Stimulated activated CD8-positive, alpha-beta memory T cell treated with anti-CD3 and anti-CD28 coated beads, Interleukin-7, amount 100 ng/mL, for 4 hours (primary cell): Measurements from ENCODE around the gene P2RX1.
"Not testable (repeated sequence)": the region's sequence is repeated elsewhere in the genome, so short reads cannot be mapped to it uniquely, and the experiment has no call there.

Experiments
- DNase-seq, 2 donors: peaks; one replicate each; pipeline ENCODE4 v3.0.0-alpha.2; 2020; ENCODE audit warnings: low read depth in 2 of 2

The P2RX1 gene

DNA sequence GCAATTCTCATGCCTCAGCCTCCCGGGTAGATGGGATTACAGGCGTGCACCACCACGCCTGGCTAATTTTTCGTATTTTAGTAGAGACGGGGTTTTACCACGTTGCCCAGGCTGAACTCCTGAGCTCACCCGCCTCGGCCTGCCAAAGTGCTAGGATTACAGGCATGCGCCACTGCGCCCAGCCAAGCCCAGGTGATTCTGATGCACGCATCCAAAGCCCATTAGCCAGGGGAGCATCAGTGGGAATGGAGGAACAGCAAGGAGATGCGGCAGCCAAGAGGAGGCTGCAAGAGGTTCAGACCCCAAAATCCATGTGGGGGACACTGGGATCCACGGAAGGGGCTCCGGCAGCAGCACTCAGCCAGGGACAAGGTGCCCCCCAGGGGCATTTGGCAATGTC is 35.9 kb upstream of the P2RX1 start:
- no peak for DNase-seq

DNA sequence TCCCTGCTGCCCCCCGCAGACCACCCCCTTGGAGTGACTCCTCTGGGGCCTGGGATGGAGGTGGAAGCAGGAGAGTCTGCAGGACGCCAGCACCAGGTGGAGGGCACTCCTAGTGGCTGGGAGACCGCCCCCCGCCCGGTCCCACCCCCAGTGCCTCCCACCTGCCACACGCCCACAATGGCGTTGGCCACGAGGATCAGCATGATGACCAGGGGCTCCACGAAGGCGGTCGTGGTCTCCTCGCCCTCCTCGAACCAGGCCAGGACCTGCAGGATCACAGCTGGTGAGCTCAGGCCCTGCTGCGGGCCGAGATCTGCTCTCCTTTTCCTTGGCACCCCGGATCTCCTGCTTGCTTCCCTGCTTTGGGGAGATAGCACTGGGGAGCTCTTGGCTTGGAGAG is 35.2 kb upstream of the P2RX1 start:
- no peak for DNase-seq

DNA sequence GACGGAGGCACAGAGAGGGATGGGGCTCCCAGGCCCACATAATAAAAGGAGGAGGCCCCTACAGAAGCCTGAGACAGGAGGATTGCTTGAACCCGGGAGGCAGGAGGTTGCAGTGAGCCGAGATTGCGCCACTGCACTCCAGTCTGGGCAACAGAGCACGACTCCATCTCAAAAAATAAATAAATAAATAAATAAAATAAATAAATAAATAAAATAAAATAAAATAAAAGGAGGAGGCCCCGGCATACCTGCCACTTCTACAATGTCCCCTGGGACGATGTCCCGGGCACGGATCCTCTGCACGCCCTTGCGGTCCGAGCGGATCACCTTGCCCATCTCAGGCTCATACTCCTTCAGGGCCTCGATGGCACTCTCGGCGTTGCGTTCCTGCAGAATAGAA is 34.7 kb upstream of the P2RX1 start:
- DNase-seq = no peak

DNA sequence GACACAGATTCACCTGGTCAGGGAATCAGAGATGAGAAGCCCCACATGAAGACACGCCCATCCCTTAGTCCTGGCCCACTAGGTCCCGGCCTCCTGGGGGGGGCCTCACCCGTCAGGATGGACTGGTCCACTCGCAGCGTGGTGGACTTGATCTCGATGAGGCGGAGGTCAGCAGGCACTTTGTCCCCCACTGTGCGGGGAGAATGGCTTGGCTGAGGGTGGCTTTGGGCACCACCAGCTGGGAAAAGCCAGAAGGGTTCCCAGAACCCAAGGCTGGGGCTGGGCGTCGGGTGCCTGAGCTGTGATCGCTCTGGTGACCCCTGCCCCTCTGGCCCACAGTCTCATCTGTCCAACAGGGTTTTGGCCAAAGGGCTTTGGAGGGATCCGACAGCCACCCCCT is 34.3 kb upstream of the P2RX1 start:
- no peak for DNase-seq

DNA sequence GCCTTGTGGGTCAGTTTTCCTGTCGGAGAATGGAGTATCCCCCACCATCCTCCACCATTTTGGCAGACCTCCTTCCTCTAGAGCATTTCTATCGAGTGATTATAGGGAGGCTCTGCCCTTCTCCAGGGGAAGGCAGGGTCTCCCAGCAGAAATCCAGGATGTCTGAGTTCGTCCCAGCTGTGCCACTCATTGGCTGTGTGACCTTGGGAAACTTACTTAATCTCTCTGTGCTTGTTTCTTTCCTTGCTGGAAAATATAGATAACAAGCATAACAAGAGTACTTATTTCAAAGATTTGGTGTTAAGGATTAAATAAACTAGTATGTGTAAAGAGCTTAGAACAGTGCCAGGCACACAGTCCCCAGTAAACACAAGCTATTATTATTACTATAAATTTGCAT is 33.2 kb upstream of the P2RX1 start:
- DNase-seq = no peak

DNA sequence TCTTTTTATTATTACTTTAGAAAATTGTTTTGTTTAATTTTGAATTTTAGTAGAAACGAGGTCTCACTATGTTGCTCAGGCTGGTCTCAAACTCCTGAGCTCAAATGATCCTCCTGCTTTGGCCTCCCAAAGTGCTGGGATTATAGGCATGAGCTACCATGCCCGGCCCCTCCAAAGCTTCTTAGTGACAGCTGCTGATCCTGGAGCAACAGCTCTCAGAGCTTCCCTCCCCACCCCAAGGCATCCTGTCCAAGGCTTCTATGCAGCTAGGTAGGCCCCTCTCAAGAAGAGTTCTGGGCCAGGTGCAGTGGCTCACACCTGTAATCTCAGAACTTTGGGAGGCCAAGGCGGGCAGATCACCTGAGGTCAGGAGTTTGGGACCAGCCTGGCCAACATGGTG is 32.3 kb upstream of the P2RX1 start:
- DNase-seq = not testable (repeated sequence)

DNA sequence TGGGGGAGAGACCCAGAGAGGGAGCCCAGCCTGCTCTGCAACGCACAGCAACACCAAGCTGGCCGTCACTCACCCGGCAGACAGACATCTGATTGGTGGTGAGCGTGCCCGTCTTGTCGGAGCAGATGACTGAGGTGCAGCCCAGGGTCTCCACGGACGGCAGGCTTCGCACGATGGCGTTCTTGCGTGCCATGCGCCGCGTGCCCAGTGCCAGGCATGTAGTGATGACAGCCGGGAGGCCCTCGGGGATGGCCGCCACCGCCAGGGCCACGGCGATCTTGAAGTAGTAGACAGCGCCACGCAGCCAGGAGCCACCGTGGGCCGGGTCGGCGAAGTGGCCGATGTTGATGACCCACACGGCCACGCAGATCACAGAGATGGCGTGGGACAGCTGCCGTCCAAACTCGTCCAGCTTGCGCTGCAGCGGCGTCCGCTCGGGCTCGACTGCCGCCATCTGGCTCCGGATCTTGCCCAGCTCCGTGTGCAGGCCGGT is 31.1 kb upstream of the P2RX1 start:
- no peak for DNase-seq

DNA sequence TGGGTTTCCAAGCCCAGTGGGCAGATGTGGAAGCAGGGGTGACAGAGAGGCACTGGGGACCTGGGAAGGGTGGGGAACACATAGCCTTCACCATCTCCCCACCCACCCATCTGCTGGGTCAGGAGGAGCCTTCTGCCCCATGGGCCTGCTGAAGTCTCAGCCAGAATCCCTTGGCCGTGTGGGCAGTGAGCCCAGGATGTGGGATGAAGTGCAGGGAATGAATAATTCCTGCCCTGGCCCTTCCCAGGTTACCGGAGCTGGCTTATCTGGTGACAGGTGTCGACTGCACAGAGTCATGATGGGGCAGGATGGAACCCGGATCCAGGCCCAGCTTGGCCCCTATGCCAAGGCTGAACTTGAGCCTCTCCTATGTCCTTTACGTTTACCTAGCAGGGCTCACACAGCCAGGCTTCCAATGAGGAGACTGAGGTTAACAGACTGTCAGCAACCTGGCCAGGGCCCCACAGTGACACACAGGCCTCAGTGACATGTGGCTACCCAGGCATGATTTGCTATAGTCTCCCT is 30.5 kb upstream of the P2RX1 start:
- DNase-seq = no peak

DNA sequence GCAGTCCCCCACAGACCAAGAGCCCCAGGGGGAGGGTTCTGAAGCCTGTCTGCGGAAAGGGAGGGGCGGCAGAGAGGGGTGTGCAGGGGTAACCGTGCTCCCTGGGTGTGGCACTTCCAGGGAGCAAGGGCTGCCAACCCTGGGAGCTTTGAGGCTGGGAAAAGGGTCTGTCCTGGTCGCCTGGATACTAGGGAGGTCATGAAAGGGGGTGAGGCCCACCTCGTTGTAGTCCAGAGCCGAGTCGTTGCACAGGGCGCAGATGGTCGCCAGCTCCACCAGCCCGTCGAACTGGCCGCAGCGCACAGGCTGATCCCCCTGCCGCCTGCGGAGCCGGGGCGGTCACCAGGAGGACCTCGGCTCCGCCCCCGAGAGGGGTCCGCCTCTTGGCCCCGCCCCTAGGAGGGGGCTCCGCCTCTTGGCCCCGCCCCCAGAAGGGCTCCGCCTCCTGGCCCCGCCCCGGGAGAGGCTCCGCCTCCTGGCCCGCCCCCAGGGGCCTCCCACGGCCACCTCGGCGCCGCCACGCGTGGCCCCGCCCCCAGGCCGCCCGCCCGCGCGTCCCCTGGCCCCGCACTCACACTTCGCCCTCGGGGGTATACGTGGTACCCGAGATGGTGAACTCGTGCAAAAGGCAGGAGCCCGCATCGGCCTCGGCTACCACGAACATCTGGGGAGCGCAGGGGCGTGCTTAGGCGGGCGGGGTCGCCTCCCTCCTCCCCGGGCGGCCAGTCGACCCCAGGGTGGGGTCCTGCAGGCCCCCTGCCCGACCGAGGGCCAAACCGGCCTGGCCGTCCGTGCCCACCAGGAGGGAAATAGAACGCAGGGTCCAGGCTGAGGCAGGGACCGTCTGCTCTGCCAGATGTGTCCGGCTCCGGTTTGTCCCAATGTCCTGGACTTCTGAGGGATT is 28.5 kb upstream of the P2RX1 start:
- DNase-seq = no peak

DNA sequence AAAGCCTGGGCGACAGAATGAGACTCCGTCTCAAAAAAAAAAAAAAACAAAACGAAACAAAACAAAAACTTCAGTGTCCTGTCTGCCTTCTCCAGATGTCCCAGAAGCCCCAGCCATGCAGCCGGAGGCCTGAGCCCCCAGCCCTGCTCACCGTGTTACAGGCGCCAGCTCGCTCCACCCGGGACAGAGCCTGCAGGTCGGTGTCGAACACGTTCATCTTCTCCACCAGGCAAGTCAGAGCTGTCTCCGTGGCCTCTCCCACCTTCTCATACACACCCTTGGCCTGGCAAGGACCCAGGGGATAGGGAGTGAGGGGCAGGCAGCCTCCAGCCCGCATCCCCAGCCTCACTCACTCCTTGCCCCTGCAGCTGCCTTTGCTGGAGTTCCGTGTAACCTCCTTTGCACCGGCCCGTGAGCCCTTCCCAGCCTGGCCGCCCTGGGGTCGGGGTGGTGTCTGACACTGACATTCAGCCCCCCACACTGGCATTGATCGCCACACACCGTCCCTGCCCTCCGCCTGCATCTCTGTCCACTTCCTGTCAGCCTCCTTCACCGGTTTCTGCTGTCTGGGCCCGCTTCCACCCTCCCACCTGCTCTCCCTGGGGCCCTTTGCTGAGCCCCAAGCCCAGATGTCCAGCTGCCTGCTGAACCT is 27.1 kb upstream of the P2RX1 start:
- no peak for DNase-seq

DNA sequence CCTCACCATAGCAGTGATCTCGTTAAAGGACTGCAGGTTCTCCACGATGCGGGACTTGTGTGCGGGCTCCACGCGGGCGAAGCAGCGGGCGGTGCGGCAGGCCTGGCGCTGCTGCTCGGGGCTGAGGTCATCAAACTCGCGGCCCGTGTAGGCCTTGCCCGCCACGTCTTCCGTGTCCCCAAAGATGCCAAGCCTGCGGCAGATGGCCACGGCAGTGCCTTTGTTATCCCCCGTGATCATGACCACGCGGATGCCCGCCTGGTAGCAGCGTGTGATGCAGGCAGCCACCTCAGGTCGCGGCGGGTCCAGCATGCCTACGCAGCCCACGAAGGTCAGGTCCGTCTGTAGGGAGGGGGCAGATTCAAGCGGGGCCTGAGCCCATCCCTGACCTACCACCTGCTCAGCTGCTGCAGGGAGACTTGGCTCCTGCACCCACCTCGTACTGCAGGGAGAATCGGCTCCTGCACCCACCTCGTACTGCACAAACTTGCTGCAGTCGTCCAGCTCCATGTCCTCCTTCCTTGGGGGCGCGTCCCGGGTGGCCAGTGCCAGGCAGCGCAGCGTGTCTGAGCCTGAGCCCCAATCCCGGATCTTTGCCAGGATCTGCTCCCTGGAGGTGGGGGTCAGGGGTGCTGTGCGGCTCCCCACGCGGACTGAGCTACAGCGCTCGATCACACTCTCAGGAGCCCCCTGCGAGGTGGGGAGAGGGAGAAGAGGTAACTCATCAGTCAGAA is 24.9 kb upstream of the P2RX1 start:
- no peak for DNase-seq

DNA sequence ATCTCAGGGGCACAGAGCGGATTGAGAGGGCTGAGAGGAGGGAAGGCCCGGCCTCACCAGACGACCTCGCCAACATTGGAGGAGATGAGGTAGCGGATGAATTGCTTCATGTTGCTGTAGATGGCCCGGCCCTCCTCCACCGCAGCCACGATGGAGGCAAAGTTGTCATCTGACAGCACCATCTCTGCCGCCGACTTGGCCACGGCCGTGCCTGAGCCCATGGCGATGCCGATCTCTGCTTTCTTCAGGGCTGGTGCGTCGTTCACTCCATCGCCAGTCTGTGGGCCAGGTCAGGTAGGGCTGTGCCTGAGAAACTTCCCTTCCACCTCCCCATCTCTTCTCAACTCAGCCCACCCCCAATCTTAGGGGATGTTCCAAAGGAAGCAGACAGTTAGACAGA is 21.1 kb upstream of the P2RX1 start:
- no peak for DNase-seq

DNA sequence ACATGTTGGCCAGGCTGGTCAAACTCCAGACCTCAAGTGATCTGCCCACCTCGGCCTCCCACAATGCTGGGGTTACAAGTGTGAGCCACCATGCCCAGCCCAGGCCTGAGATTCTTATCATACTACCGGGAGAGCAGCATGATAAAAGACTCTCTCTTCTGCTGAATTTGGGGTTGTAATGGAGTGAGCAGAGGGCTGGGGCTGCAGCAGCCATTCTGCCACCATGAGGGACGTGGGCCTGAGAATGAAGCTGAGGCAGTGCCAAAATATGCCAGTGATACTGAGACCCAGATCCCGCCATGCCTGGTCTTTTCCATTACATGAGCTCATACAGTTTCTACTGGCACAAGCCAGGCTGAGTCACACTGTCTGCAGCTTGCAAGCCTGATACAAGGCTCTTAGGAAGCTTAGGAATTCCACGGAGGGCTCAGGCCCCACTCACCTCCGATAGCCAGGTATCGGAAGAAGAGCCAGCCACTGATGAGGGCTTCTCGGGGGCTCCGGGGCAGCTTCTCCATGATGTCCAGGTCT is 19.6 kb upstream of the P2RX1 start:
- no peak for DNase-seq

DNA sequence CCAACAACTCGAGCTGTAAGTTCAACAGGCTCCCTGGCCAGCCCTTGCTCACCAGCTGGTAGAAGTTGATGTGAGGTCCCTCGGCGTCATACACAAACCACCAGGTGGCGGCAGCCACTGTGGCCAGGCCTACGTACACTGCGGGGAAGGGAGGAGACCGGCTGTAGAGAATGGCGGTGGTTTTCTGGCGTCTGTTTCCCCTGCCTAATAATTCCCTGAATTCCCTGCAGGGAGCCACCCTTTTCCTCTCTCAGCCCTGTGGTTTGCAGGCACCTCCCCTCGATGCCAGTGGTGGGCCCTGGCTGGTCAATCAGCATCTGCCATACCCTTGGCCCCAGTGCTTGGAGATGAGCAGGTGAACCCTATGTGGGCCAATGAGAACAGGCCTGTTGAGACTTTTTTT is 18.9 kb upstream of the P2RX1 start:
- no peak for DNase-seq

DNA sequence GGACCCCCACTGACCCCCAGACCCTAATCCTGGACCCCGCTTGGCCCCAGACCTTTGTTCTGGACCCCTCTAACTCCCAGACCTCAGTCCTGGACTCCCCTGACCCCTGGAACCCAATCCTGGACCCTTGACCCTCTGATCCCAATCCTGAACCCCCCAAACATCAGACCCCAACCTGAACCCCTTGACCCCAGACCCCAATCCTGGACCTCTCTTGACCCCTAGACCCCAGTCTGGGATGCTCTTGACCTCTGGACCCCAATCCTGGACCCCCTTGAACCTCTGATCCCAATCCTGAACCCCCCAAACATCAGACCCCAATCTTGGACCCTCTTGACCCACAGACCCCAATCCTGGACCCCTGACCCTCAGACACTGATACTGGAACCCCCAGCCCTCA is 13.5 kb upstream of the P2RX1 start:
- DNase-seq = no peak

DNA sequence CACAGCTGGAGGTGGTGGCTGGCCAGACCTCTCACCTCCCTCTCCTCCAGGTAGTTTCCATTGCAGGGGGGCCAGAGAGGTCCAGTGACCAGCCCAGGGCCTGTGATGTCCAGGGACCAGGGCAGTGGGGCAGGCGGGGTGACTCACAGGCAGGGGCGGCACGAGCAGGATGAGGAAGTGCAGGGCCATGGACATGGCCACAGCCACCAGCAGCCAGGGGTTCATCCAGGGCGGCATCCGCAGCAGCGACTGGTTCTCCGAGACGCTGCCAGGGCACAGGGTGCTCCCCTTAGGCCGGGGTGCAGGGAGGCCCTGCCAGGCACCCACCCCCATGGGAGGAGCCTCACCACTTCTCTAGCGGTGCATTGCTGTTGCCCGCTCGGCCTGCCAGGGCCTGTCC is 12.9 kb upstream of the P2RX1 start:
- DNase-seq = no peak

DNA sequence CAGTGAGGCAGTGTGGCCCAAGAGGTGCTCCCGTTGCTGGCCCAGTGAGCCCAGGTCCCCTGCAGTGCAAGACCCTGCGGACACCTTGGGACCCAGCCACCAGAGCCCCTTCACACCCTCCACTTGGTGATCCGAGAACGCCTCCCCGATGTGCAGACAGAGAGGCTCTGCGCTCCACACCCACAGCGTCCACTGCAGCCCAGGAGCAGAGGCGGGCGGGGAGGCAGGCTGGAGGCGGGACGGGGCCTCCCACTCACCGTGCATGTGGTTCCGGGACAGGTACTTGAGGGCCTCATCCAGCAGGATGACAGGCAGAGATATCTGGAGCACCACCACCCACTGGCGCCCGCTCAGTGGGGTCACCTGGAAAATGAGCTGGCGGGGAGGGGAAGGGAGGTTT is 12.1 kb upstream of the P2RX1 start:
- DNase-seq = no peak

DNA sequence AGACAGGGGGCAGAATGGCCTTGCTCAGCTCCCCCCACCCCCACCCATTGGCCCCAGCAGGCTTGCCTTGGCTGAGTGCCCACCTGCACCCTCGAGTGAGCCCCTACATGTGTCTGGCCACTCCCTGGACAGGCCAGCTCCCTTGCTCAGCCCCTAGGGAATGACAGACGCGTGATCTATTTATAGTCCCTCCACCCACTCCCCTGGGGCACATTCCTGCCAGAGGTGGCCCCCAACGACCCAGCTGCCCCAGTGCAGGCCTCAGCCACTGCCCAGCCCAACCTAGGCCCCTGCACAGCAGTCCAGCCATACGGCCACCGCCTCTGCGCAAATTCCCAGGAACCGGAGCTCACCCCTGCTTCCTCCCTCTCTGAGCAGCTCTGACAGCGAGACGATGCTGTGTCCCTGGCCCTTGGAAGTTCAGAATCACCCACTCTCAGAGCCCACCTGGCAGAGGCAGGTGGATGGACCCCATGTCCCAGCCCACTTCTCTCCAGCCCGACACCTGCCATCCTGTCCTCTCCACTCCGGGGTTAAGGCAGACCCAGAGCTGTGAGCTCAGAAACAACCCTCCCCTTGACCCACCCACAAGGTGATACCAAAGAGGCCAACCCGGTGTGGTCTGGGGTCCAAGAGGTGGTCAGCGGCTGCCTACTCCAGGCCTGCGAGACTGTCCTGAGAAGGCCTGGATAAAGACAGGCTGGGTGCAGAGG is 11.5 kb upstream of the P2RX1 start:
- DNase-seq = no peak

DNA sequence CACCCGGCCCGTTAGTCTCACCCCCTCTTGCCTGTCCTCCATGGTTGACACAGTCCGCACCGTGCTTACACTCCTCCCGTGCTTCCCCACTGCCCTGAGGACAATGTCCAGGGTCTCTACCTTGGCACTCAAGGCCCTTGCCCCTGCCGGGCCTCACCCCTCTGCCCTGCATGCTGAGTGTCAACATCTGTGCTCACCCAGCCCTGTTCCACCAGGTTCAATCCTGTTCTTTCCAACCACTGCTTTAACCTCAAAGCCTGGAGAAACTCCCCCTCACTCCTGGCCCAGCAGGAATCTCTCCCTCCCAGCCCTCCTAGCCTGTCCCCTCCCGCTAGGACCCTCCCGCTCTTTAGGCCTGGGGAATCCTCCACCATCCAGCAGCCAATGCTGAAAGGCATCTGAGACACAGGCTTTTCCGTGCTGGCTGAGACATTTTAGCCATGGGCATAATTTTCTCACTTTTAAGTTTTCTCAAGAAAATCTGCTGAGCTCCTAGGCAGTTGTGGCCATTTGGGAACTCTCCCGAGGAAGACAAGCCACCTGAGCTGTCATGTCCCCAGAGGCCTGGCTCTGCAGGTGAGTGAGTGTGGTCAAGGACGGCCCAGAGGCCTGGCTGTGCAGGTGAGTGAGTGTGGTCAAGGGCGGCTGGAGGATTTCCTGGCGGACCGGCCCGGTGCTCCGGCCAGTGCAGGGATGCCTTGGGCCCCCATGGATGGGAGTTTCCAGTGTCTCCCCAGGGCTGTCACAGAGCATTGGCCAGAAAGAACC is 10.8 kb upstream of the P2RX1 start:
- DNase-seq = no peak

DNA sequence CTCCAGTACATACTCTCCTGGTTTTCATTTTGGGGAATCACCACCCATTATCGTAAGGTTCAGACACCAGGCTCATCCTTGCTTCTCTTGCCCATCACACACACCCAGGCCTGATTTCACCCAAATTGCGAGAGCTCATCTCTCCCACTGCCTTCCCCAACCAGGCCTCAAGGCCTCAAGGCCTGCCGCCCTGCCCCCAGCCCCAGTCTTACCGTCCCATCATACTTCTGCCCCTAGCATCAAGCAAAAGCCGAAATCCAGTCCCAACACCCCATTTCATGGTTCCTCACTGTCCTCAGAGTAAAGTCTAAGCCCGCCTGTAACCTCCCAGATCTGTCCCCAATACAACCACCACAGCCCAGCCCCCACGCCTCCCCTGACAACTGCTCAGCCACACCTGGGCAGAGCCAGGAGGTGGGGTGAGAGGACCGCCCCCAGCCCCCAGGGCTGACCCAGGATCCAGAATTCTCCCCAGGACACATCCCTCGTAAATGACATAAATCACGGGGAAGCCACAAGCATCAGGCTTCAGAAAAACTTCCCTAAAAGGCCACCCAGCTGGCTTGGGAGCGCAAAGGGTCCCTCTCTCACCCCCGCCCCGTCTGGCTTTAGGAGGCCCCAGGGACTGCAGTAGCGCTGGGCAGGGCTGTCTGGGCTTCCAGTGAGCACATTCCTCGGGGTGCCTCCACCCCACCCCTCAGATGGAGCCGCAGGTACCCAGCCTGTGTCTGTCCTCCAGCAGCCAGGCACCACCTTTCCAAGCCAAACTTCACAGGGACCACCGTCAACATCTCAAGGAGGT is 9.6 kb upstream of the P2RX1 start:
- no peak for DNase-seq
